HEK293T (cell line): Measurements from ENCODE around the gene ARHGAP30.

ENCODE experiments used
- CTCF ChIA-PET: fragments of 350-600 bp; formaldehyde crosslinking; extraction: SDS; loops from one replicate; lab custom pipeline; 2021; ENCODE audit warnings: antibody characterized with exemption, inconsistent platforms; lab: Yijun Ruan, JAX
- POLR2A ChIA-PET: fragments of 350-600 bp; formaldehyde crosslinking; extraction: SDS; loops from one replicate; lab custom pipeline; 2020; ENCODE audit warnings: antibody characterized with exemption, inconsistent platforms; lab: Yijun Ruan, JAX
- DNase-seq: peaks from one replicate; pipeline ENCODE4 v3.0.0; 2012; ENCODE audit warnings: mixed read lengths; ENCODE audit errors: extremely low spot score
- ARNT ChIP-seq: fragments of 450-650 bp; IDR thresholded peaks from 2 replicates; pipeline ENCODE4 v1.6.1; 2017; ENCODE audit warnings: mild to moderate bottlenecking
- BHLHE40 ChIP-seq: fragments of 450-650 bp; IDR thresholded peaks from 2 replicates; pipeline ENCODE4 v1.6.1; 2016; ENCODE audit warnings: mild to moderate bottlenecking, moderate library complexity, borderline replicate concordance
- CTBP1 ChIP-seq: fragments of 450-650 bp; IDR thresholded peaks from 2 replicates; pipeline ENCODE4 v1.6.1; 2016; ENCODE audit warnings: borderline replicate concordance
- ELF4 ChIP-seq: fragments of 450-650 bp; IDR thresholded peaks from 2 replicates; pipeline ENCODE4 v1.6.1; 2017; ENCODE audit warnings: antibody characterized with exemption
- FOXA1 ChIP-seq: fragments of 450-650 bp; IDR thresholded peaks from 2 replicates; pipeline ENCODE4 v1.6.1; 2016; ENCODE audit warnings: mild to moderate bottlenecking
- FOXK2 ChIP-seq: fragments of 450-650 bp; IDR thresholded peaks from 2 replicates; pipeline ENCODE4 v1.6.1; 2016; ENCODE audit warnings: mild to moderate bottlenecking
- FOXM1 ChIP-seq: fragments of 450-650 bp; IDR thresholded peaks from 2 replicates; pipeline ENCODE4 v1.6.1; 2017; ENCODE audit warnings: mild to moderate bottlenecking, borderline replicate concordance
- HDGF ChIP-seq: fragments of 450-650 bp; IDR thresholded peaks from 2 replicates; pipeline ENCODE4 v1.6.1; 2017; ENCODE audit warnings: antibody characterized with exemption, borderline replicate concordance
- L3MBTL2 ChIP-seq: fragments of 450-650 bp; conservative IDR thresholded peaks from 2 replicates; pipeline ENCODE4 v1.6.1; 2016; ENCODE audit warnings: mild to moderate bottlenecking
- LEF1 ChIP-seq: fragments of 450-650 bp; IDR thresholded peaks from 2 replicates; pipeline ENCODE4 v1.6.1; 2017; ENCODE audit warnings: mild to moderate bottlenecking, borderline replicate concordance
- NFRKB ChIP-seq: fragments of 450-650 bp; IDR thresholded peaks from 2 replicates; pipeline ENCODE4 v1.6.1; 2016; ENCODE audit warnings: mild to moderate bottlenecking, moderate library complexity
- PKNOX1 ChIP-seq: fragments of 450-650 bp; IDR thresholded peaks from 2 replicates; pipeline ENCODE4 v1.6.1; 2016
- SP1 ChIP-seq: fragments of 450-650 bp; IDR thresholded peaks from 2 replicates; pipeline ENCODE4 v1.6.1; 2017
- SUZ12 ChIP-seq: fragments of 450-650 bp; IDR thresholded peaks from 2 replicates; pipeline ENCODE4 v1.6.1; 2016; ENCODE audit warnings: mild to moderate bottlenecking
- TARDBP ChIP-seq: fragments of 450-650 bp; IDR thresholded peaks from 2 replicates; pipeline ENCODE4 v1.6.1; 2016
- ZNF384 ChIP-seq: fragments of 450-650 bp; IDR thresholded peaks from 2 replicates; pipeline ENCODE4 v1.6.1; 2016

Gene ARHGAP30

GRCh38 chr1:161074676-161075368, 5.1 kb upstream of the ARHGAP30 start:
- POLR2A ChIA-PET: no interaction called here
- CTCF ChIA-PET: no interaction called here
- DNase-seq: no peak

DNA sequence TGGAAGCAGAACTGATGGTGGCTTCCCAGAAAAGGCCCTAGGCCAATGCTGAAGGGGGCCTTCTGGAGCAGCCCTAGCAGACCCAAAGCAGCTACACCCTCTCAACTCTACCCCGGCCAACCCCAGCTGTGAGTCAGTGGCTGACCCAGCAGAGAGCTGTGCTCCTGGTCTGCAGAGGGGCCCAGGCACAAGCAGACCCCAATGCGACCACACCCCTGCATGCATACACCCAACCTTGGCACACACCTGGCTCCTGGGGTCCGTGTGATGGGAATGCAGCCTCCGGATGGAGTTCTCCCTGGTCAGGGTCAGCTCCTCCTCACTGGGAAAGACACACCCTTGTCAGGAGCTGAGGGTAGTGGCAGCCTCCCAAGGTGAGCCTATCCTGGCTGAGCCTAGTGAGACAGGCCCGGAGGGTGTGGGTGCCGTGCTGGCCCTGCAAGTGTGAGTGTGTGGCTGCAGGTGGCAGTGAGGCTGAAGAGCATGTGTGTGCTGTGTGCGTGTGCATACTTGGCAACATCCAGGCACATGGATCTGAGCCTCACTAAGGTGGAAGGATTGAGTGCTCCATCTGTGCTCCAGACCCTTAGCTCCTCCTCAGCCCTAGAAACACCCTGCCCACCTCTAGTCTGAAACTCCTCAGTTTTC, 3.9 kb upstream of the ARHGAP30 start:
- ChIA-PET CTCF (no interaction called here), POLR2A (interaction anchor here (0.8 kb wide), 1 partner anchor 12 kb away, joined by 3 read pairs; no protein-coding TSS in a partner anchor)
- no peak for TF ChIP-seq HDGF
- no peak for TF ChIP-seq ZNF384
- TF ChIP-seq FOXK2: no peak
- TF ChIP-seq SP1: no peak
- no peak for TF ChIP-seq BHLHE40
- TF ChIP-seq SUZ12: no peak
- TF ChIP-seq L3MBTL2: no peak
- TF ChIP-seq ELF4: no peak
- TF ChIP-seq CTBP1: no peak
- no peak for TF ChIP-seq FOXM1
- TF ChIP-seq FOXA1: no peak
- TF ChIP-seq ARNT: no peak
- TF ChIP-seq PKNOX1: no peak
- TF ChIP-seq LEF1: no peak
- no peak for TF ChIP-seq NFRKB
- TF ChIP-seq TARDBP: no peak
- DNase-seq: no peak

More at GRCh38 chr1:161074676-161075368, 5.1 kb upstream of the ARHGAP30 start:
- no peak for TF ChIP-seq NFRKB
- no peak for TF ChIP-seq LEF1
- TF ChIP-seq BHLHE40: no peak
- TF ChIP-seq ELF4: no peak
- TF ChIP-seq HDGF: no peak
- no peak for TF ChIP-seq FOXA1
- TF ChIP-seq FOXM1: no peak
- TF ChIP-seq SP1: no peak
- no peak for TF ChIP-seq ZNF384
- no peak for TF ChIP-seq CTBP1
- TF ChIP-seq SUZ12: no peak
- TF ChIP-seq PKNOX1: no peak
- no peak for TF ChIP-seq FOXK2
- no peak for TF ChIP-seq TARDBP
- no peak for TF ChIP-seq ARNT
- no peak for TF ChIP-seq L3MBTL2

GRCh38 chr1:161072751-161073449, 3.2 kb upstream of the ARHGAP30 start:
- POLR2A ChIA-PET: interaction anchor here (0.8 kb wide), 1 partner anchor 12 kb away, joined by 3 read pairs; no protein-coding TSS in a partner anchor
- TF ChIP-seq HDGF (no peak), CTBP1 (no peak), TARDBP (no peak), BHLHE40 (no peak), LEF1 (no peak), ELF4 (no peak), FOXM1 (no peak), ARNT (no peak), SP1 (no peak), NFRKB (no peak), FOXA1 (no peak), SUZ12 (no peak), ZNF384 (no peak), PKNOX1 (no peak), L3MBTL2 (no peak), FOXK2 (no peak)
- no peak for DNase-seq
- CTCF ChIA-PET: no interaction called here

DNA sequence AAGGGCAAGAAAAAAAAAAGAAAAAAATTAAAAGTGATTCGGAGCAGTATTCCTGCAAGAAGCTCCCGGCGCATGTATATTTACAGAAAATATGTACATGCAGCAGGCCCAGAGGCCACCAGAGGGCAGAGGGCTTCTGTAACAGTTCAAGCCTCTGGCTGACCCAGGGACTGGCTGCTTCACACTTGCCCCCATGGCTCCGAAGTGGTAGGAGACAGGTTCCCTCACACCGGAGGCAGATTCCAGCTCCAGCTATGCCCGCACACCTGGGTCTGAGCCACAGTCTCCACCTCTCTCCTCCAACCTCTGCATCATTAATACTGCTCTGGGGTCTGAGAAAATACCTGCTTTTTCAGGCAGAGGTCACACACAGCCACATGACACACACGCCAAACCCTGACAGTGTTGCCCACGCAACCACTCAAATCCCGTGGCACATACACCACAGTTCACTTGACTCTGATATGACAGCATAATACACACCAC, 2.2 kb upstream of the ARHGAP30 start:
- POLR2A ChIA-PET: no interaction called here
- CTCF ChIA-PET: interaction anchor here (0.6 to 1.2 kb wide), 4 partner anchors 54 to 562 kb away, joined by 3 to 4 read pairs (median 3); no protein-coding TSS in a partner anchor
- DNase-seq: peak; percentile 71
- no peak for TF ChIP-seq BHLHE40
- TF ChIP-seq ELF4: no peak

GRCh38 chr1:161070761-161071160, 1.1 kb upstream of the ARHGAP30 start:
- DNase-seq: no peak
- TF ChIP-seq ZNF384: no peak
- no peak for TF ChIP-seq SP1
- TF ChIP-seq HDGF: no peak
- no peak for TF ChIP-seq FOXK2
- ChIA-PET POLR2A (no interaction called here), CTCF (interaction anchor here (0.6 to 1.2 kb wide), 2 partner anchors 48 to 52 kb away, joined by 3 read pairs; no protein-coding TSS in a partner anchor)
